Measurements from ENCODE around the gene IFT81. TPM values are rescaled to one million over a fixed set of nuclear protein-coding genes. Genes with fewer than 3 reads are reported as not detected.

Gene IFT81
- total RNA-seq, 1 experiment from 2014 or later: 9.0 TPM

DNA sequence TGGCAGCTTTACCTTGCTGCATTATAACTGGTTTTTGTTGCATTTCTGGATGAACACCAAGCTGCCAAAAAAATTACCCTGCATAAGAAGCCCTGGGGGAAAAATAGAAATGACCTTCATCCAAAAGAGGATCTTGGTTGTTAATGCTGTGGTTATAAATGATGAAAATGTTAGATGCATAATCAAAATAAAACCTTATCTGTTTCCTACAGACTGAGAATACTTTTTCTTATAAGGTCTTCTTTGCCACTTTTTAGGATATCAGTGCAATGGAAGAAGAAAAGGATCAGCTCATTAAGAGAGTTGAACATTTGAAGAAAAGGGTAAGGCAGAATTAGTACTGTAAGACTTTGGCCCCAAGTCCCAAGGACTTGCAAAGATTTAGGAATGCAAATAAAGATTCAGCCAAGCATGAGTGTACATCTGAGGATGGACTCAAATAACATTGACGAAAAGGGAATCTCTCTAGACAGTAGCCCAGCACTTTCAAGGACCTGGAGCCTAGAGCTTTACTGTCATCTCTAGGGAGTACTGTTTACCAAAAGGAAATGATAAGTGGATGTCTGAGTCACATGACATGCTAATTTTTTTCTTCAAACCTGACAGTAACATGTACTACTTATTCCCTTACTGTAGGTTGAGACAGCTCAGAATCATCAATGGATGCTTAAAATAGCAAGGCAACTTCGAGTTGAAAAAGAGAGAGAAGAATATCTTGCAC is 10.7 kb downstream of the IFT81 start:
- H3K79me2 ChIP-seq (ENCODE audit: insufficient read depth, low read length): no peaks in the 10 kb centered on the region
- H3K4me2 ChIP-seq (ENCODE audit: low read length): no peak overlapping the region
- TF ChIP-seq YY1 (IDR thresholded peaks at IDR 0.05; ENCODE audit: extremely low read depth, insufficient replicate concordance, low read depth, low read length) (no peak), EGR1 (IDR thresholded peaks at IDR 0.05; ENCODE audit: low read depth) (no peak), FOSL1 (IDR thresholded peaks at IDR 0.05; ENCODE audit: low read depth) (no peak), CBX3 (IDR thresholded peaks at IDR 0.05; ENCODE audit: low read depth) (no peak), POLR2A (IDR thresholded peaks at IDR 0.05; ENCODE audit: borderline replicate concordance, extremely low read depth, insufficient read depth, insufficient read length) (no peak), CEBPB (IDR thresholded peaks at IDR 0.05; ENCODE audit: low read depth) (no peak)
- TF ChIP-seq, protein P1, sequence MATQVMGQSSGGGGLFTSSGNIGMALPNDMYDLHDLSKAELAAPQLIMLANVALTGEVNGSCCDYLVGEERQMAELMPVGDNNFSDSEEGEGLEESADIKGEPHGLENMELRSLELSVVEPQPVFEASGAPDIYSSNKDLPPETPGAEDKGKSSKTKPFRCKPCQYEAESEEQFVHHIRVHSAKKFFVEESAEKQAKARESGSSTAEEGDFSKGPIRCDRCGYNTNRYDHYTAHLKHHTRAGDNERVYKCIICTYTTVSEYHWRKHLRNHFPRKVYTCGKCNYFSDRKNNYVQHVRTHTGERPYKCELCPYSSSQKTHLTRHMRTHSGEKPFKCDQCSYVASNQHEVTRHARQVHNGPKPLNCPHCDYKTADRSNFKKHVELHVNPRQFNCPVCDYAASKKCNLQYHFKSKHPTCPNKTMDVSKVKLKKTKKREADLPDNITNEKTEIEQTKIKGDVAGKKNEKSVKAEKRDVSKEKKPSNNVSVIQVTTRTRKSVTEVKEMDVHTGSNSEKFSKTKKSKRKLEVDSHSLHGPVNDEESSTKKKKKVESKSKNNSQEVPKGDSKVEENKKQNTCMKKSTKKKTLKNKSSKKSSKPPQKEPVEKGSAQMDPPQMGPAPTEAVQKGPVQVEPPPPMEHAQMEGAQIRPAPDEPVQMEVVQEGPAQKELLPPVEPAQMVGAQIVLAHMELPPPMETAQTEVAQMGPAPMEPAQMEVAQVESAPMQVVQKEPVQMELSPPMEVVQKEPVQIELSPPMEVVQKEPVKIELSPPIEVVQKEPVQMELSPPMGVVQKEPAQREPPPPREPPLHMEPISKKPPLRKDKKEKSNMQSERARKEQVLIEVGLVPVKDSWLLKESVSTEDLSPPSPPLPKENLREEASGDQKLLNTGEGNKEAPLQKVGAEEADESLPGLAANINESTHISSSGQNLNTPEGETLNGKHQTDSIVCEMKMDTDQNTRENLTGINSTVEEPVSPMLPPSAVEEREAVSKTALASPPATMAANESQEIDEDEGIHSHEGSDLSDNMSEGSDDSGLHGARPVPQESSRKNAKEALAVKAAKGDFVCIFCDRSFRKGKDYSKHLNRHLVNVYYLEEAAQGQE (IDR thresholded peaks at IDR 0.05; ENCODE audit: low read depth): no peak
- ChIA-PET POLR2A (no interaction called here), CTCF (no interaction called here), RAD21 (ENCODE audit: low non-redundant PET in 1 of 2, low total read pairs in 2 of 2, uncharacterized antibody in 2 of 2, unreplicated experiment in 2 of 2) (no interaction called here)
- peaks cover 0 to 10% of the 10 kb centered on the region in 2 experiments; a peak in 2 of 4 replicates for H3K36me3 ChIP-seq (ENCODE audit: control insufficient read depth in 1 of 2, insufficient read depth in 2 of 2, low read length in 2 of 2)
- intact Hi-C loops (cut with micrococcal nuclease): no loop called here
- no peaks in the 10 kb centered on the region for H3K9me2 ChIP-seq (ENCODE audit: insufficient read depth)
- H3K9me3 ChIP-seq (ENCODE audit: control insufficient read depth in 1 of 2, insufficient read depth in 1 of 2, low read depth in 1 of 2, low read length in 2 of 2): no peaks in the 10 kb centered on the region
- no peak overlapping the region for H2AFZ ChIP-seq (ENCODE audit: low read depth, low read length, poor library complexity, severe bottlenecking)
- no peak overlapping the region for H3K27ac ChIP-seq (ENCODE audit: low read depth, low read length)
- H3K9ac ChIP-seq (ENCODE audit: low read length): no peak overlapping the region
- no peaks in the 10 kb centered on the region for H3K4me1 ChIP-seq (ENCODE audit: control insufficient read depth in 1 of 2, insufficient read depth in 2 of 2, low read length in 2 of 2)
- no TSS peak for BruUV-seq (replicated peaks)
- ATAC-seq: no peak
- no peak for DNase-seq (ENCODE audit: low read depth, low spot score)
- H3K27me3 ChIP-seq (ENCODE audit: insufficient read depth, low read length): no peaks in the 10 kb centered on the region
- no peak overlapping the region for H3K4me3 ChIP-seq (replicated peaks in 1 of 2; ENCODE audit: low read depth in 1 of 2, low read length in 2 of 2)
- H4K20me1 ChIP-seq (ENCODE audit: insufficient read depth): no peaks in the 10 kb centered on the region

Measured in HCT116 (cell line).